Measurements from ENCODE around the gene POMP.

DNA sequence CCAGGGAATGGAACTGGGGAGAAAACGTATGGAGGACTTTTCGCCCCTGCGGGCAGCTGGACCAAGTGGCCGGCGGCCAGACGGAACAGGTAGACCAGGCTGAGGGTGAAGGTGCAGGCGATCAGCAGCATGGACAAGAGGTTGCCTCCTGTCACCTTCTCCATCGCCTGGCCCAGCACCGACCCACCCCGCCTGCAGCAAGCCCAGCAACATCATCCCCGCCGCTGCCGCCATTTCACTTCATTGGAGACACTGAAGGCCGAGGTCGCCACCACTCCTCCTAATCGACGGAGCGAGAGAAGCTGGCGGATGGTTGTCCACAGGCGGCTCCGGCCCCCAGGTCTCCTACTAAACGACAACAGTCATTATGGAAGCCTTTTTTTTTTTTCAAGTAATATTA is 64.9 kb downstream of the POMP start:
- TF ChIP-seq, protein P1, sequence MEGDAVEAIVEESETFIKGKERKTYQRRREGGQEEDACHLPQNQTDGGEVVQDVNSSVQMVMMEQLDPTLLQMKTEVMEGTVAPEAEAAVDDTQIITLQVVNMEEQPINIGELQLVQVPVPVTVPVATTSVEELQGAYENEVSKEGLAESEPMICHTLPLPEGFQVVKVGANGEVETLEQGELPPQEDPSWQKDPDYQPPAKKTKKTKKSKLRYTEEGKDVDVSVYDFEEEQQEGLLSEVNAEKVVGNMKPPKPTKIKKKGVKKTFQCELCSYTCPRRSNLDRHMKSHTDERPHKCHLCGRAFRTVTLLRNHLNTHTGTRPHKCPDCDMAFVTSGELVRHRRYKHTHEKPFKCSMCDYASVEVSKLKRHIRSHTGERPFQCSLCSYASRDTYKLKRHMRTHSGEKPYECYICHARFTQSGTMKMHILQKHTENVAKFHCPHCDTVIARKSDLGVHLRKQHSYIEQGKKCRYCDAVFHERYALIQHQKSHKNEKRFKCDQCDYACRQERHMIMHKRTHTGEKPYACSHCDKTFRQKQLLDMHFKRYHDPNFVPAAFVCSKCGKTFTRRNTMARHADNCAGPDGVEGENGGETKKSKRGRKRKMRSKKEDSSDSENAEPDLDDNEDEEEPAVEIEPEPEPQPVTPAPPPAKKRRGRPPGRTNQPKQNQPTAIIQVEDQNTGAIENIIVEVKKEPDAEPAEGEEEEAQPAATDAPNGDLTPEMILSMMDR (IDR thresholded peaks at IDR 0.05; ENCODE audit: low read depth, low read length) = no peak
- no peak for TF ChIP-seq EZH2phosphoT487 (IDR thresholded peaks at IDR 0.05; ENCODE audit: low read depth)

All from OCI-LY3 (cell line).